GM13976 (cell line): Measurements from ENCODE around the gene EIF2AK3.
"Not testable (repeated sequence)": the region's sequence is repeated elsewhere in the genome, so short reads cannot be mapped to it uniquely, and the experiment has no call there.

Source experiments
- DNase-seq: peaks from one replicate; pipeline ENCODE4 v3.0.0; 2012; ENCODE audit warnings: low spot score
- in situ Hi-C: fragments of 300-500 bp; cut with MboI; formaldehyde crosslinking; loops from one replicate; pipeline ENCODE4 v1.12.0; 2022; ENCODE audit warnings: low sequenced_read_pairs, mixed read lengths, inconsistent platforms; ENCODE audit not compliant: unreplicated experiment
- TF ChIP-seq, protein P1 (sequence below): IDR thresholded peaks from 2 replicates; pipeline ENCODE4 v1.5.1; 2012; ENCODE audit warnings: borderline replicate concordance, mild to moderate bottlenecking; ENCODE audit not compliant: insufficient read depth; ENCODE audit errors: extremely low read depth, missing control alignments, control extremely low read depth

Gene EIF2AK3

DNA sequence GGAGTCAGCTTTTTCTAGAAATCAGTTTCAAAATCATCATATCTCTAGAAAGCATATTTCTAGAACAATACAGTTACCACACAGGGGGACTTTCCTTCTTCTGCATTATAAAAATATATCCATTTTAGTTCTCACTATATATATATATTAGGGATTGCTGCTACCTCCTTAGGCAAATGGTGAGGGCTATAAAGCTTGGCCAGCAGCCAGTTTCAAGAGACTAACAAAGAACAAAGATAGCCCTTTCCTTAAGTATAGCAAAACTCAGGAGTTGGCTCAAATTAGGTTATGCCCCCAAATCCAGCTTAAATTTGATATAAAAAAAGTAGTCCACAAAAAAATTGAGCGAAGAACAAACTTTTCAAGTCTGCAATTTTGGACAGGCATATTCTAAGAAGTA lies 70.0 kb downstream of the EIF2AK3 start:
- TF ChIP-seq, protein P1, sequence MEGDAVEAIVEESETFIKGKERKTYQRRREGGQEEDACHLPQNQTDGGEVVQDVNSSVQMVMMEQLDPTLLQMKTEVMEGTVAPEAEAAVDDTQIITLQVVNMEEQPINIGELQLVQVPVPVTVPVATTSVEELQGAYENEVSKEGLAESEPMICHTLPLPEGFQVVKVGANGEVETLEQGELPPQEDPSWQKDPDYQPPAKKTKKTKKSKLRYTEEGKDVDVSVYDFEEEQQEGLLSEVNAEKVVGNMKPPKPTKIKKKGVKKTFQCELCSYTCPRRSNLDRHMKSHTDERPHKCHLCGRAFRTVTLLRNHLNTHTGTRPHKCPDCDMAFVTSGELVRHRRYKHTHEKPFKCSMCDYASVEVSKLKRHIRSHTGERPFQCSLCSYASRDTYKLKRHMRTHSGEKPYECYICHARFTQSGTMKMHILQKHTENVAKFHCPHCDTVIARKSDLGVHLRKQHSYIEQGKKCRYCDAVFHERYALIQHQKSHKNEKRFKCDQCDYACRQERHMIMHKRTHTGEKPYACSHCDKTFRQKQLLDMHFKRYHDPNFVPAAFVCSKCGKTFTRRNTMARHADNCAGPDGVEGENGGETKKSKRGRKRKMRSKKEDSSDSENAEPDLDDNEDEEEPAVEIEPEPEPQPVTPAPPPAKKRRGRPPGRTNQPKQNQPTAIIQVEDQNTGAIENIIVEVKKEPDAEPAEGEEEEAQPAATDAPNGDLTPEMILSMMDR: no peak
- DNase-seq: no peak
- in situ Hi-C loops: no loop called here

DNA sequence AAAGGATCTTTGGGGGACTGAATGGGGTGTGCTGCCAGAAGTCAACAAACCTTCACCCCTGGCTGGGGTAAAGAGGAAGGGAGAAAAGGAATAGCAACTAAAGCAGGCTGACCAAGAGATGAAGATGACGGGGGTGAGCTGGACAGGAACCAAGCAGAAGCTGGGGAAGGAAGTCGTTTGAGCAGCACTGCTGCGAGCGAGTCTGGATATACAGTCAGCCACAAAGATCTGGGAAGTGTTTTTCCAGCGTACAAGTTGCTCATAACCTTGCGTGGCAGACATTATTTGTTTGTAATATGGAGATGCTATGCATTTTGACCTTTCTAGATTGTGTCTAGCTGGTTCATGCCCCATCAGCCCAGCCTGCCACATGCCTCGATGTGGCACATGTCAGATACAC lies 71.2 kb downstream of the EIF2AK3 start:
- in situ Hi-C loops: no loop called here
- DNase-seq: no peak
- TF ChIP-seq, protein P1: no peak

DNA sequence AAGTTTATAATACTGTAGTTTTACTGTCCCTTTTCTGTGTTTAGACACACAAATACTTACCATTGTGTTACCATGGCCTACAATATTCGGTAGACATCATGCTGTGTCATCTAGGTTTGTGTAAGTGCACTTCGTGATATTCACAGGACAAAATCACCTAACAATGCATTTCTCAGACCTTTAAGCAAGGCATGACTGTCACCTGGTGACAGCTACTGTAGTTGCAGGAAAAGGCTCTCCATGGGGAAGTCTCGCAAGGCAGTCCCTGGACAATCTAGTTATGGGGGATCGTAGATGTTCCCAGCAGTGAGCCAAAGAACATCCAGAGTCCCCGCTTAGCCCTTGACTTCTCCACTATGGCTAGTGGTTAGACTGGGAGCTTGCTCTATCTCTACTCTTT lies 73.1 kb downstream of the EIF2AK3 start:
- DNase-seq: no peak
- TF ChIP-seq, protein P1: no peak
- in situ Hi-C loops: no loop called here

DNA sequence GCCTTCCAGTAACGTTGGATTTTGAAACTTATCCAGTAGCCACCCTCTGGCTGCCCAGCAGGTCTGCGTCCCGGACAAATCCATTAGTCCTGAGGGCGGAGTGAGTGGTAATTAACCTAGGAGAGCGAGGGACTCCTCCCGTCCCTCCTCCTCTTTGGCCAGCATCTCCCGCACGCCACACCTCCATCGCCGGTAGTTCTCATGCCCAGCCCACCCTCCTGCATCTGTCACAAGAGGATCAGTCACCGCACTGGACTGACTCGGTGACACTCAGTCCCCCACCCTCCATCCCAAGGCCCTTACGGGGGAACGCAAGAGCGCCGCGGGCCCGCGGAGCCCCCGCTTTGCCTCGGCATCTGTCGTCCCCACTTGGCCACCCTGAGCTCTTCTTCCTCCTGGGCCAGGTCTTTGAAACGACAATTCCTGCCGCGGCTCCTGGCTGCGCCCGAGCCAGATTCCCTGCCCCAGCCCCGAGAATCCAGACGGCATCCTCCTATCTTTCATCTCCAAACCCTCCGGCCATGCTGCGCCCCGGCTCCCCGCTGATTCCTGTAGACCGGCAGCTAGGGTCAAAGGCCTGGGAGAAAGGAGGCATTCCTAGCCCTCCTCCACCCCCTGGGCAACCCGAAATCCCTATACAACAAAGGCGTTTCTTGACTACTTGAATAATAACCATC lies 77.5 kb downstream of the EIF2AK3 start:
- DNase-seq: no peak
- TF ChIP-seq, protein P1: no peak
- in situ Hi-C loops: no loop called here

DNA sequence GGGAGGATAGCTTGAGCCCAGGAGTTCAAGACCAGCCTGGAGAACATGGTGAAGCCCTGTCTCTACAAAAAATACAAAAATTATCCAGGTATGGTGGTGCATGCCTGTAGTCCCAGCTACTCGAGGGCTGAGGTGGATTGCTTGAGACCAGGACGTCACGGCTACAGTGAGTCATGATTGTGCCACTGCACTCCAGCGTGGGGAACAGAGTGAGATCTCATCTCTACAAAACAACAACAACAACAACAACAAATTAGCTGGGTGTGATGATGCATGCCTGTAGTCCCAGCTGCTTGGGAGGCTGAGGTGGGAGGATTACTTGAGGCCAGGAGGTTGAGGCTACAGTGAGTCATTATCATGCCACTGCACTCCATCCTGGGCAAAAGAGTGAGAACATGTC lies 81.0 kb downstream of the EIF2AK3 start:
- in situ Hi-C loops: not testable (repeated sequence)

DNA sequence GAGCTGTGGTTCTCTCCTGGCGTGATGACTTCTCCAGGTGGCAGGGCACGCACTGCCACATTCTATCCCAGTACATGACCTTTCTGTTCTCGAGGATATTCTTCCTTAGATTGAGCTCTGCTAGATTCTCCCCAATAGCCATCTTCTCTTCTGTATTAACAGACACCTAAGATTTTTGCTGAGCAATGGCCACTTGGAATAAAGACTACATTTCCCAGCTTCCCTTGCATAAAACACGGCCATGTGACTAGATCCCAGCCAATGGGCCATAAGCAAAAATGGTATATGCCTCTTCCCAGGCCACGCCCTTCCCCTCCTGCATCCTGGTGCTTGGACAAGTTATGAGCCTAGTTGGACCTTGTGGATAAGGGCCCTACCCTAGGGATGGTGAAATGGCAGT lies 82.1 kb downstream of the EIF2AK3 start:
- TF ChIP-seq, protein P1: no peak
- in situ Hi-C loops: no loop called here
- DNase-seq: no peak

More for the DNA sequence above, 81.0 kb downstream of the EIF2AK3 start:
- DNase-seq: not testable (repeated sequence)

DNA sequence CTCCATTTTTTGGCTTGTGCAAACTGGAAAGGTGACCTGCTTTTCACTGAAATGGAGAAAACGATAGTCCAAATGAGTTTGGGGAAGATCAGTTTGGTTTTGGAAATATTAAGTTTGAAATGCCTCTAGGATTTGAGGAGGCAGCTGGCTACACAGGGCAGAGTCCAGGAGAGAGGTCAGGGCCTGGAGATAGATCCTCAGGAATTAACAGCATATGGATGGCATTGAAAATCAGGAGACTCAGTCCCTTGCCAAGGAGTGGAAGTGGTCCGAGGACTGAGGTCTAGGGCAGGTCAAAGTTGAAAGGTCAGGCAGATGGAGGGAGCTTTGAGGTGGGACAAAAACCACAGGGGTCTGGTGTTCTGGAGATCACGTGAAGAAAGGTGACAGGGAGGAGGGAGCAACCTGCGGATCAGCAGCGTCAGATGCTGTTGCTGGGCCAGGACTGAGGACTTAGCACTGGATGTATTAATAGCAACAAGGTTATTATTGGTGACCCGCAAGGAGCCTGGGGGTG lies 83.7 kb downstream of the EIF2AK3 start:
- in situ Hi-C loops: no loop called here
- DNase-seq: no peak
- TF ChIP-seq, protein P1: no peak
